ENCODE results near the gene CETP.
"Not testable (repeated sequence)": the region's sequence is repeated elsewhere in the genome, so short reads cannot be mapped to it uniquely, and the experiment has no call there.

CETP gene

GRCh38 chr16:56961386-56961785, 364 bp upstream of the CETP start:
- FAIRE-seq: no peak

- no peak for FAIRE-seq
These were observed 2.7 kb downstream of the CETP start for GRCh38 chr16:56964243-56965148.

GRCh38 chr16:56965149-56966092, 3.7 kb downstream of the CETP start:
- no peak for FAIRE-seq

- FAIRE-seq: no peak
These were observed 4.3 kb downstream of the CETP start for GRCh38 chr16:56966093-56966475.

- no peak for FAIRE-seq
These were observed 6.0 kb downstream of the CETP start for GRCh38 chr16:56967733-56968132.

GRCh38 chr16:56969769-56970168, 8.0 kb downstream of the CETP start:
- no peak for FAIRE-seq

- no peak for FAIRE-seq
These were observed 9.4 kb downstream of the CETP start for GRCh38 chr16:56970934-56971767.

- no peak for FAIRE-seq
These were observed 10.0 kb downstream of the CETP start for GRCh38 chr16:56971768-56972043.

- FAIRE-seq: no peak
These were observed 10.9 kb downstream of the CETP start for GRCh38 chr16:56972403-56973293.

GRCh38 chr16:56973294-56973689, 11.5 kb downstream of the CETP start:
- no peak for FAIRE-seq

- FAIRE-seq: not testable (repeated sequence)
These were observed 12.1 kb downstream of the CETP start for GRCh38 chr16:56973899-56974298.

- no peak for FAIRE-seq
These were observed 13.0 kb downstream of the CETP start for GRCh38 chr16:56974549-56975300.

GRCh38 chr16:56975714-56976113, 14.0 kb downstream of the CETP start:
- FAIRE-seq: no peak

- FAIRE-seq: no peak
These were observed 15.5 kb downstream of the CETP start for GRCh38 chr16:56977216-56977615.

- no peak for FAIRE-seq
These were observed 16.2 kb downstream of the CETP start for GRCh38 chr16:56977823-56978430.

GRCh38 chr16:56980201-56980535, 18.4 kb downstream of the CETP start:
- no peak for FAIRE-seq

GRCh38 chr16:56980792-56981724, 19.3 kb downstream of the CETP start:
- FAIRE-seq: no peak

- FAIRE-seq: no peak
These were observed 20.1 kb downstream of the CETP start for GRCh38 chr16:56981729-56982271.

- no peak for FAIRE-seq
These were observed 20.9 kb downstream of the CETP start for GRCh38 chr16:56982695-56983094.

Data from islet of Langerhans (tissue), 1 donor.